Measurements from ENCODE around the gene CSNK1A1. TPM values are rescaled to one million over a fixed set of nuclear protein-coding genes. Genes with fewer than 3 reads are reported as not detected.

The CSNK1A1 gene
- total RNA-seq, 1 donor from 2014 or later = 335 TPM

DNA sequence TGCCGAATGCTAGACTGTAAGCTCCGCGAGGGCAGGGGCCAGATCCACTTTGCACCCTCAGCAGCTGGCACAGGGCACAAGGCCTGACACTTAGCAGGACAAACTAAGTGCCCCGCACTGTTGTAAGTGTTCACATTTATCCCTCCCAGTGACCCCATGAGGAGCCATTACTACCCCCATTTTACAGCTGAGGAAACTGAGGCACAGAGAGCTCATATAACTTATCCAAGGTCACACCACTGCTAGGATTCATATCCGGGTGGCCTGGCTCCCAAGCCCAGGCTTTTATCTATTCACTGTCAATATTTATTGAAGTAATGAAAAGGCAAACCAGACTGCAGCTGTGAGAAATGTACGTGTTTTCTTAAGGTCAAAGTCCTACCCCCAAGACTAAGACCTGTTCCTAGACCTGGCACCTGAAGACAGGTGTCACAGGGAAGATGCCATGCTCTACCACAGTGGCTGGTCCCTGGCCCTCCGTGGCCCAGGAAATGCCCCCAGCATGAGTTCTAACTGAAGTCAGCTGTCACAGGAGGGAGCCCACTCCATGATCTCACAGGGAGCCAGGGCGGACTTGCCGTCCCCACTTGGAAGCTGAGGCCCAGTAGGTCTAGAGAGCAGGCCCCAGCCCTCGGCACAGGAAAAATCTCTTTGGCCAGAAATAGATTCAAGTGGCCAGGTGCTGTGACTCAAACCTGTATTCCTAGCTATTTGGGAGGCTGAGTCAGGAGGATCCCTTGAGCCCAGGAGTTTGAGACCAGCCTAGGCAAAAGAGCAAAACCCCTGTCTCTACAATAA is 97.4 kb downstream of the CSNK1A1 start:
- Histone ChIP-seq H3K4me3 (no peak overlapping the region), H3K4me2 (no peak overlapping the region), H3K27ac (no peak overlapping the region), H3K9me3 (ENCODE audit: low read depth) (no peaks in the 10 kb centered on the region), H3K36me3 (no peaks in the 10 kb centered on the region), H3F3A (ENCODE audit: low read depth) (peaks cover 12% of the 10 kb centered on the region), H3K27me3 (no peaks in the 10 kb centered on the region), H3K4me1 (peaks cover 6% of the 10 kb centered on the region), H3K9ac (no peak overlapping the region), H2AFZ (replicated peaks) (peak overlapping the region; percentile 38), H3K79me2 (ENCODE audit: low read depth) (no peaks in the 10 kb centered on the region), H4K20me1 (ENCODE audit: low read depth) (no peaks in the 10 kb centered on the region)
- Mint-ChIP-seq H3K27me3 (ENCODE audit: insufficient read depth, low read depth) (peaks cover 2% of the 10 kb centered on the region), H3K4me1 (peaks cover 34% of the 10 kb centered on the region), H3K27ac (no peak overlapping the region), H3K4me3 (no peak overlapping the region), H3K36me3 (no peaks in the 10 kb centered on the region), H3K9me3 (no peaks in the 10 kb centered on the region)
- no peak for DNase-seq (ENCODE audit: low spot score)
- TF ChIP-seq, protein P1, sequence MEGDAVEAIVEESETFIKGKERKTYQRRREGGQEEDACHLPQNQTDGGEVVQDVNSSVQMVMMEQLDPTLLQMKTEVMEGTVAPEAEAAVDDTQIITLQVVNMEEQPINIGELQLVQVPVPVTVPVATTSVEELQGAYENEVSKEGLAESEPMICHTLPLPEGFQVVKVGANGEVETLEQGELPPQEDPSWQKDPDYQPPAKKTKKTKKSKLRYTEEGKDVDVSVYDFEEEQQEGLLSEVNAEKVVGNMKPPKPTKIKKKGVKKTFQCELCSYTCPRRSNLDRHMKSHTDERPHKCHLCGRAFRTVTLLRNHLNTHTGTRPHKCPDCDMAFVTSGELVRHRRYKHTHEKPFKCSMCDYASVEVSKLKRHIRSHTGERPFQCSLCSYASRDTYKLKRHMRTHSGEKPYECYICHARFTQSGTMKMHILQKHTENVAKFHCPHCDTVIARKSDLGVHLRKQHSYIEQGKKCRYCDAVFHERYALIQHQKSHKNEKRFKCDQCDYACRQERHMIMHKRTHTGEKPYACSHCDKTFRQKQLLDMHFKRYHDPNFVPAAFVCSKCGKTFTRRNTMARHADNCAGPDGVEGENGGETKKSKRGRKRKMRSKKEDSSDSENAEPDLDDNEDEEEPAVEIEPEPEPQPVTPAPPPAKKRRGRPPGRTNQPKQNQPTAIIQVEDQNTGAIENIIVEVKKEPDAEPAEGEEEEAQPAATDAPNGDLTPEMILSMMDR (IDR thresholded peaks at IDR 0.05) = no peak
- TF ChIP-seq EZH2phosphoT487 (IDR thresholded peaks at IDR 0.05) = no peak
- no peak for TF ChIP-seq EZH2 (IDR thresholded peaks at IDR 0.05)

DNA sequence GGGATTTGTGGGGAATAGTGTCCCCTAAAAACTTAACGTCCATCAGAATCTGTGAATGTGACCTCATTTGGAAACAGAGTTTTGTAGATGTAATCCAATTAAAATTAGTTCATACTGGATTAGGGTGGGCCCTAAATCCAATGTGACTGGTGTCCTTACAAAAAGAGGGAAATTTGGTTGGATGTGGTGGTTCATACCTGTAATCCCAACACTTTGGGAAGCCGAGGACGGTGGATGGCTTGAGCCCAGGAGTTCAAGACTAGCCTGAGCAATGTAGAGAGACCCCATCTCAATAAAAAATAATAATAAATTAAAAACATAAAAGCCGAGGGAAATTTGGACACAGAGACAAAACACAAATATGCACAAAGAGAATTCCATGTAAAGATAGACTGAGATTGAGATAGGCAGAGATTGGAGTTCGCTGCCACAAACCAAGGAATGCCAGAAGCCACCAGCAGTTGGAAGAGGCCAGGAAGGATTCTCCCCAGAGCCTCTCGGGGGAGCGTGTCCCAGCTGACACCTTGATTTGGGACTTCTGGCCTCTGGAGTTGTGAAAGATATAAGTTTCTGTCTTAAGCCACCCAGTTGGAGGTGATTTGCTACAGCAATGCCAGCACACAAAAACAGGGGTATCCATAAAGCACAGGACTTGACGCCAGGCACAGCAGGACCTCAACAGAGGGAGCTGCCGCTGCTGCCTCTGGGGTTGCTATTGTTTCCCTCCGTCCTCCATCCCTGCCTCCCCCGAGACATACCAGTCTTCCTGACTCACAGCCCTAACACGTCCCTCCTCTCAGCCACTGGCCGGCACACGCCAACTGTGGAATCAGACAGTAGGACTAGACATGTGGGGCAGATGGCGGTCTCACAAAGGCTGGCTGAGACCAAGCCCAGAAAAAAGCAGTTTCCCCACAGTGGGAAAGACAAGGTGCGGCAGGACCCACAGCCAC is 98.3 kb downstream of the CSNK1A1 start:
- Mint-ChIP-seq H3K27me3 (ENCODE audit: insufficient read depth, low read depth) (peaks cover 2% of the 10 kb centered on the region), H3K4me3 (peak overlapping the region; percentile 14), H3K4me1 (peaks cover 36% of the 10 kb centered on the region), H3K36me3 (no peaks in the 10 kb centered on the region), H3K9me3 (no peaks in the 10 kb centered on the region), H3K27ac (peak overlapping the region; percentile 93)
- H3F3A ChIP-seq (ENCODE audit: low read depth) = peaks cover 12% of the 10 kb centered on the region
- H3K27me3 ChIP-seq = no peaks in the 10 kb centered on the region
- H3K4me1 ChIP-seq = peaks cover 6% of the 10 kb centered on the region
- H3K79me2 ChIP-seq (ENCODE audit: low read depth) = no peaks in the 10 kb centered on the region
- TF ChIP-seq EZH2phosphoT487 (IDR thresholded peaks at IDR 0.05) (no peak), EZH2 (IDR thresholded peaks at IDR 0.05) (no peak)
- TF ChIP-seq, protein P1 (IDR thresholded peaks at IDR 0.05) = no peak
- H2AFZ ChIP-seq (replicated peaks) = peak overlapping the region; percentile 38
- H3K4me3 ChIP-seq = no peak overlapping the region
- H3K9ac ChIP-seq = no peak overlapping the region
- no peaks in the 10 kb centered on the region for H3K9me3 ChIP-seq (ENCODE audit: low read depth)
- no peak overlapping the region for H3K27ac ChIP-seq
- H3K4me2 ChIP-seq = no peak overlapping the region
- no peaks in the 10 kb centered on the region for H4K20me1 ChIP-seq (ENCODE audit: low read depth)
- DNase-seq (ENCODE audit: low spot score) = peak; percentile 50
- H3K36me3 ChIP-seq = no peaks in the 10 kb centered on the region

DNA sequence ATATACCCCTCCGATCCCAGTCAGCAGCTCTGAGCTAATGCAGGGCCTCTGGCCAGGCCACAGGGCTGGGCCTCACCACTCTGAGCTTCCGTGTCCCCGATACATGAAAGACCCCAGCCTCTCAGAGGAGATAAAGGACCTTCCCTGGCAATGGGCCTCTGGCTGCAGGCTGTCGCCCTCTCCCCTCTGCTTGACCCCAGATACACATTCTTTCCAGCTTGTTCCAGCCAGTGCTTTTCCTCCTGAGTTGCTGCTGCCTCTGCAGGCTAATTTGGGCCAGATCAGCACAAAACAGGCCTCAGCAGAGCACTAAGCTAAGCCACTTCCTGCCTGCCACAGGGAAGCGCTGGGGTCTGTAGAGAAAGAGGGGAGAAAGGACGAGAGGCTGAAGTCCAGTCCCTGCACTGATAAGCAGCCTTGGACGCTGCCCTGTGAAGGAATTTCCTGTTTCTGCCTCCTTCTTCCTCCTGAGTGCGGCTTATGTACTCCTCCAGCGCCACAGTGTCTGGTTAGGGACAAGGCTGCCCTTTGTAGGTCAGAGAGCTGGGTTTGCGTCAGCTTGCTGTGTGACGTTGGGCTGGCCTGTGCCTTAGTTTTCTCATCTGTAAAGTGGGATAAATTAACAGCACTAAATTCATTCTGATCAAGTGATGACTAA is 99.1 kb downstream of the CSNK1A1 start:
- peaks cover 36% of the 10 kb centered on the region for H3K4me1 Mint-ChIP-seq
- H3K36me3 Mint-ChIP-seq = no peaks in the 10 kb centered on the region
- Histone ChIP-seq H3K9me3 (ENCODE audit: low read depth) (no peaks in the 10 kb centered on the region), H3K27me3 (no peaks in the 10 kb centered on the region), H2AFZ (replicated peaks) (peak overlapping the region; percentile 76), H3K36me3 (no peaks in the 10 kb centered on the region), H3K79me2 (ENCODE audit: low read depth) (no peaks in the 10 kb centered on the region), H3F3A (ENCODE audit: low read depth) (peaks cover 12% of the 10 kb centered on the region), H3K4me2 (no peak overlapping the region), H3K4me3 (no peak overlapping the region), H4K20me1 (ENCODE audit: low read depth) (no peaks in the 10 kb centered on the region), H3K9ac (no peak overlapping the region), H3K4me1 (peaks cover 6% of the 10 kb centered on the region), H3K27ac (peak overlapping the region; percentile 71)
- H3K4me3 Mint-ChIP-seq = no peak overlapping the region
- no peaks in the 10 kb centered on the region for H3K9me3 Mint-ChIP-seq
- H3K27ac Mint-ChIP-seq = peak overlapping the region; percentile 90
- H3K27me3 Mint-ChIP-seq (ENCODE audit: insufficient read depth, low read depth) = peaks cover 2% of the 10 kb centered on the region
- DNase-seq (ENCODE audit: low spot score) = peak; percentile 57
- TF ChIP-seq EZH2 (IDR thresholded peaks at IDR 0.05) (no peak), EZH2phosphoT487 (IDR thresholded peaks at IDR 0.05) (no peak)
- TF ChIP-seq, protein P1 (IDR thresholded peaks at IDR 0.05) = no peak
